Measurements from ENCODE around the gene CHCHD6. TPM values are rescaled to one million over a fixed set of nuclear protein-coding genes. Genes with fewer than 3 reads are reported as not detected.

CHCHD6 gene
- total RNA-seq, 3 donors from 2014 or later (not counting 1 experiment from before 2014, with no cell fraction given), result 5.3 to 9.9 (median 8.3) TPM

DNA sequence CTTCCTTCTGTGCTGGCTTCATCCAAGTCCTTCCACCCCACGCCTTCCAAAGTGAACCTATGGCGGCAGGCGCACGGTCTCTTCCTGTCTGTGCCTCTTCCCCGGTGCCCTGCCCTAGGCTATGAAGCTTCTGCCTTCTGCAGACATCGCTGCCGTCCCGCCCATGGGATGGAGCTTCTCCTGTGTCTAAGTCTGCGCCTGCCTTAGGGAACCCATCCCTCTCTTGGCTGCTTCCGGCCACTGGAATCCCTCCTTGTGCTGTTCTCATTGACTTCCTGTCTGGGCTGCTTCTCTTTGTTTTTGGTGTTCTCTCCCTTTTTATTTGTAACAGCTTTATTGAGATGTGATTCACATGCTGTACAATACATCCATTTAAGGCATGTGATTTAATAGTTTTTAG, 17.2 kb downstream of the CHCHD6 start:
- Histone ChIP-seq H3K27ac (ENCODE audit: low read length) (no peak overlapping the region), H3K4me1 (ENCODE audit: control insufficient read depth, insufficient read depth, low read length) (no peaks in the 10 kb centered on the region), H3K36me3 (ENCODE audit: control insufficient read depth, insufficient read depth, low read length) (no peaks in the 10 kb centered on the region), H3K27me3 (ENCODE audit: control insufficient read depth, insufficient read depth, low read length) (no peaks in the 10 kb centered on the region), H3K4me3 (ENCODE audit: low read length) (no peak overlapping the region), H3K9me3 (ENCODE audit: control insufficient read depth, insufficient read depth, low read length) (no peaks in the 10 kb centered on the region)
- TF ChIP-seq, protein P1, sequence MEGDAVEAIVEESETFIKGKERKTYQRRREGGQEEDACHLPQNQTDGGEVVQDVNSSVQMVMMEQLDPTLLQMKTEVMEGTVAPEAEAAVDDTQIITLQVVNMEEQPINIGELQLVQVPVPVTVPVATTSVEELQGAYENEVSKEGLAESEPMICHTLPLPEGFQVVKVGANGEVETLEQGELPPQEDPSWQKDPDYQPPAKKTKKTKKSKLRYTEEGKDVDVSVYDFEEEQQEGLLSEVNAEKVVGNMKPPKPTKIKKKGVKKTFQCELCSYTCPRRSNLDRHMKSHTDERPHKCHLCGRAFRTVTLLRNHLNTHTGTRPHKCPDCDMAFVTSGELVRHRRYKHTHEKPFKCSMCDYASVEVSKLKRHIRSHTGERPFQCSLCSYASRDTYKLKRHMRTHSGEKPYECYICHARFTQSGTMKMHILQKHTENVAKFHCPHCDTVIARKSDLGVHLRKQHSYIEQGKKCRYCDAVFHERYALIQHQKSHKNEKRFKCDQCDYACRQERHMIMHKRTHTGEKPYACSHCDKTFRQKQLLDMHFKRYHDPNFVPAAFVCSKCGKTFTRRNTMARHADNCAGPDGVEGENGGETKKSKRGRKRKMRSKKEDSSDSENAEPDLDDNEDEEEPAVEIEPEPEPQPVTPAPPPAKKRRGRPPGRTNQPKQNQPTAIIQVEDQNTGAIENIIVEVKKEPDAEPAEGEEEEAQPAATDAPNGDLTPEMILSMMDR (IDR thresholded peaks at IDR 0.05), result no peak
- Mint-ChIP-seq H3K4me3 (no peak overlapping the region), H3K4me1 (peaks cover 3 to 19% of the 10 kb centered on the region in 2 donors), H3K27ac (no peak overlapping the region), H3K27me3 (ENCODE audit: low read depth in 2 of 2) (no peaks in the 10 kb centered on the region), H3K36me3 (no peaks in the 10 kb centered on the region), H3K9me3 (no peaks in the 10 kb centered on the region)
- intact Hi-C loops (cut with micrococcal nuclease), result no loop called here
- DNase-seq (no peak), ATAC-seq (no peak)
- 95% methylated on average over 10 of the region's 10 CpGs for WGBS (ENCODE audit: insufficient coverage)

DNA sequence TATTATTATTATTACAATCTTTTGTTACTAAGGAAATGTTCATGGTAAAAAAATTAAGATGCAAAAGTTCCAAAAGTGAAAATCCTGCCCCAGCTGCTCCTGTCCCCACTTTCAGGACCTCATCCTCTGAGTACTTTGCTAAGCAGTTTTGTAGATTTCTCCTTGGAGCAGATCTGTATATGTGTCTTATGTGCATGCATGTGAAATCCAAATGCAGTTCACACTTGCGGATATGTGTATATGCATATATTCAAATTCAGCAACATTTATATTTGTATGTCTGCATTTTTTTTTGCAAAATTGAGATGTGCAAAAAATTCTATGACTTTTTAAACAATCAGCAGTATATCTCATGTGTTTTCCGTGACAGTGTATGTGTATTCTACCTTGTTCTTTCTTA, 19.2 kb downstream of the CHCHD6 start:
- H3K9me3 ChIP-seq (ENCODE audit: control insufficient read depth, insufficient read depth, low read length), result no peaks in the 10 kb centered on the region
- Mint-ChIP-seq H3K4me3 (no peak overlapping the region), H3K36me3 (no peaks in the 10 kb centered on the region), H3K27me3 (ENCODE audit: low read depth in 2 of 2) (no peaks in the 10 kb centered on the region), H3K27ac (no peak overlapping the region), H3K4me1 (peaks cover 0 to 17% of the 10 kb centered on the region in 2 donors), H3K9me3 (no peaks in the 10 kb centered on the region)
- no peaks in the 10 kb centered on the region for H3K4me1 ChIP-seq (ENCODE audit: control insufficient read depth, insufficient read depth, low read length)
- ATAC-seq (no peak), DNase-seq (no peak)
- TF ChIP-seq, protein P1 (IDR thresholded peaks at IDR 0.05), result no peak
- intact Hi-C loops (cut with micrococcal nuclease), result no loop called here
- H3K4me3 ChIP-seq (ENCODE audit: low read length), result no peak overlapping the region
- H3K27ac ChIP-seq (ENCODE audit: low read length), result no peak overlapping the region
- no peaks in the 10 kb centered on the region for H3K36me3 ChIP-seq (ENCODE audit: control insufficient read depth, insufficient read depth, low read length)
- whole genome bisulfite sequencing (ENCODE audit: insufficient coverage), result no CpG with 5 or more reads among the region's 2 CpGs
- no peaks in the 10 kb centered on the region for H3K27me3 ChIP-seq (ENCODE audit: control insufficient read depth, insufficient read depth, low read length)

GRCh38 chr3:126723801-126724200, 19.8 kb downstream of the CHCHD6 start:
- H3K36me3 Mint-ChIP-seq, result no peaks in the 10 kb centered on the region
- intact Hi-C loops (cut with micrococcal nuclease), result no loop called here
- no peaks in the 10 kb centered on the region for H3K9me3 Mint-ChIP-seq
- no peaks in the 10 kb centered on the region for H3K4me1 ChIP-seq (ENCODE audit: control insufficient read depth, insufficient read depth, low read length)
- no peaks in the 10 kb centered on the region for H3K9me3 ChIP-seq (ENCODE audit: control insufficient read depth, insufficient read depth, low read length)
- H3K36me3 ChIP-seq (ENCODE audit: control insufficient read depth, insufficient read depth, low read length), result no peaks in the 10 kb centered on the region
- TF ChIP-seq, protein P1 (IDR thresholded peaks at IDR 0.05), result no peak
- H3K4me3 Mint-ChIP-seq, result no peak overlapping the region
- H3K4me3 ChIP-seq (ENCODE audit: low read length), result no peak overlapping the region
- H3K27me3 Mint-ChIP-seq (ENCODE audit: low read depth in 2 of 2), result no peaks in the 10 kb centered on the region
- no CpG with 5 or more reads among the region's 1 CpG for WGBS (ENCODE audit: insufficient coverage)
- no peak overlapping the region for H3K27ac ChIP-seq (ENCODE audit: low read length)
- no peak for DNase-seq
- H3K27ac Mint-ChIP-seq, result no peak overlapping the region
- ATAC-seq, result no peak
- peaks cover 0 to 17% of the 10 kb centered on the region in 2 donors for H3K4me1 Mint-ChIP-seq
- no peaks in the 10 kb centered on the region for H3K27me3 ChIP-seq (ENCODE audit: control insufficient read depth, insufficient read depth, low read length)

- Mint-ChIP-seq H3K4me3 (no peak overlapping the region), H3K9me3 (no peaks in the 10 kb centered on the region), H3K27ac (no peak overlapping the region), H3K4me1 (peaks cover 0 to 25% of the 10 kb centered on the region in 2 donors), H3K27me3 (ENCODE audit: low read depth in 2 of 2) (no peaks in the 10 kb centered on the region), H3K36me3 (no peaks in the 10 kb centered on the region)
- H3K9me3 ChIP-seq (ENCODE audit: control insufficient read depth, insufficient read depth, low read length), result no peaks in the 10 kb centered on the region
- H3K27ac ChIP-seq (ENCODE audit: low read length), result no peak overlapping the region
- no peaks in the 10 kb centered on the region for H3K27me3 ChIP-seq (ENCODE audit: control insufficient read depth, insufficient read depth, low read length)
- peaks cover 13% of the 10 kb centered on the region for H3K4me1 ChIP-seq (ENCODE audit: control insufficient read depth, insufficient read depth, low read length)
- no peak overlapping the region for H3K4me3 ChIP-seq (ENCODE audit: low read length)
- no peak for ATAC-seq
- no peak for DNase-seq
- H3K36me3 ChIP-seq (ENCODE audit: control insufficient read depth, insufficient read depth, low read length), result no peaks in the 10 kb centered on the region
- intact Hi-C loops (cut with micrococcal nuclease), result no loop called here
- WGBS (ENCODE audit: insufficient coverage), result no CpG with 5 or more reads among the region's 1 CpG
- TF ChIP-seq, protein P1 (IDR thresholded peaks at IDR 0.05), result no peak
These were observed 24.6 kb downstream of the CHCHD6 start for GRCh38 chr3:126728680-126729079.
